IPS-NIHi7 (cell line): ENCODE data around the gene GYPE.
"Not testable (repeated sequence)": the region's sequence is repeated elsewhere in the genome, so short reads cannot be mapped to it uniquely, and the experiment has no call there.

Experiments used
- DNase-seq: peaks from one replicate; pipeline ENCODE4 v3.0.0; 2012; ENCODE audit warnings: mixed read lengths; ENCODE audit errors: extremely low spot score

GYPE gene

DNA sequence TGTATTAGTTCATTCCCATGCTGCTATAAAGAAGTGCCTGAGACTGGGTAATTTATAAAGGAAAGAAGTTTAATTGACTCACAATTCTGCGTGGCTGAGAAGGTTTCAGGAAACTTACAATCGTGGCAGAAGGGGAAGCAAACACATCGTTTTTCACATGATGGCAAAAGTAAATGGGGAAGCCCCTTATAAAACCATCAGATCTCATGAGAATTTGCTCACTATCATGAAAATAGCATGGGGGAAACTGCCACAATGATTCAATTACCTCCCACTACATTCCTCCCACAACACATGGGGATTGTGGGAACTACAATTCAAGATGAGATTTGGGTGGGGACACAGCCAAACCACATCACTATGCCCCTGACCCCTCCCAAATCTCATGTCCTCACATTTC, 35.4 kb downstream of the GYPE start:
- DNase-seq: not testable (repeated sequence)

DNA sequence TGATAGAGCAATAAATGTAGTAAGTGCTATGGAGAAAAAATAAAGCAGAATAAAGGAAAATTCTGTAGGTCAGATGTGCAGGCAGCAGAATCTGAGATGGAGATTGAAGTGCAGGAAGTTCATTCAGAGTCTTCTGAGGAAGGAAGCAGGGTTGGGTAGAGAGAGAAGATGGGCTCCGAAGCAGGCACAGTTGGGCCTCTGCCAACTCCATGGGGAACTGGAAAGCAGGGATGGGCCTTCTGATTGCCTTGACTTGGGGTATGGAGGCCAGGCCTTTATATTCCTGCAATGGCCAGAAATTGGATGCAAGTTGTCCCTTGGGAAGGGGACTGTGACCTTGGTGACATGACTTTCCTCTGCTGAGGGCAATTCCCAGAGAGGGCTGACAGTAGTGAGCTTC, 42.6 kb downstream of the GYPE start:
- not testable (repeated sequence) for DNase-seq

DNA sequence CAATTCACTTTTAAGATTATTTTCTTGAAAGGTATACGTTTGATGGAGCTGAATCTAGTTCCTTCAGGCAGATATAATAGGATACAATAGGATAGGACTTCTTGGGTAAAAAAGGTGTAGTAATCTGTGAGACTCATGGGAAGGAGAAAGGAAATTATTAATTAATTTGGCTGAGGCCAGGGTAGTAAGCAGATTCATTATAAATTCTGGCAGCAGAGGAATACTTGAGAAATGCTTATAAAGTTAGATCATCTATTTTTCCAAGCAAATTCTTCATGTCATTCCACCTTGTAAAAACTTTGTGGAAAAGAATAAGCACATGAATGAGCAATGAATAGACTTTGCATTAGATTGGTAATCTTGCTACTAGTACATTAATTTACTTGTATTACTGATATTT, 46.9 kb downstream of the GYPE start:
- DNase-seq: no peak

DNA sequence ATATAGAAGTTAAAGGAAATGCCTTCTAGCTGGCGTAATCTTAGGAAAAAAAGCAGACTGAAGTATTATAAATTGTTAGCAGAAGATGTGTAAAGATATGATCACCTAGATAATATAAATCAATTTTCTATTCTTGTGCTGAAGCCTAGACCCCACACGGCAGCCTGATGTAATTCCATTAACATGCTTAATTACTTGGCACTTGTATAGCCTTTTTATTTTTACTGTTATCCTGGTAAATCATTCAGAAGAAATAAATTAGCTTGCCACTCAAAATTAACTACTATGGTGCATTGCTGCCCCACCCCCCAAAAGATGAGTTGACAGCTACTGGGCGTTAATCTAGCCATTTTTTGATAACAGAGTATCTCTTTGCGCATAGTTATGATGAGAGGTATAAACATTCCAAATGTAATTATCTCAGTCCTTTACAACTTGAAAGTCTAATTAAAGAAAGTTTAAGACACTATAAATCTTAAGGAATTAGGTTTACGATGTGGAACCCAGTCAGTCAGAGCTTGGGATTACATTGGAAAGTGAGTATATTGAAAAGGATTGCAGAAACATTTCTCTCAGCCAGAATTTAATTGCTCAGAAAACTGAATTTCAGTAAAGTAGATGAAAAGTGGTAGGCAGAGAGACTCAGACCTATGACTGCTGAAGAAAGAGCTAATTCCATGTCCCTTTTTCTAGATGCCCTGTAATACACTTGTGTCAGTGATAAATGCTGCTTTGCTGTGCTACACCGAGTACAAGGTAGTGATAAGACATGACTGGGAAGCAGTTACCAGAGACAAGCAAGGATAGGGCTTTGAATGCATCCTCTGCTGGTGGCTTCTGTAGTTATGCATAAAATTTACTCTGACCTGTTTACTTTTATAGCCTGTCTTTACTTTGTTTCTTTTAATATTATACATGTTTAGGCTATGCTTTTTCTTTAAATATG, 47.7 kb downstream of the GYPE start:
- DNase-seq: not testable (repeated sequence)

DNA sequence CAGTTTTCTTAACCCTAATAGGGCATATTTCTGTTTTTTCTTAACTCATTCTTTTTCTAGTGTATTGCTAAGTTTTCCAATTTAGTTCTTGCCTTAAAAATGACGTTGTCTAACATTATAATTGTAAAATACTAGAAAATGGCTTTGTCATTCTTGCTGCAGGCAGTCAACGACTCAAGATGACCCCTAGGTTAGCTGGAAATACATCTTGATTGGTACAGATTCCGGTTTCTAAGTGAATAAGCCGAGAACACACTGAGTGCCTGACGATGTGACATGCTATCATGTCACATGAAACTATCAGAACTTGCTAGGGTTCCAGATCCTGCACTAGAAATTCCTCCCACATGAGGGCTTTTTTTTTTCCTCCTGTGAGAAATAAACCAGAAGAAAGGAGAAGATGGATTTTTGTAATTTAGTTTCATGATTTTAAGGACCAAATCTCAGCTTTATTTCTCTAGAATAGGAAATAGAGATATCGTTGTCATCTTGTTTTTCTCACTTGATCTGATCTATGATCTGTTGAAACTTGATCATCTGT, 49.3 kb downstream of the GYPE start:
- DNase-seq: not testable (repeated sequence)

DNA sequence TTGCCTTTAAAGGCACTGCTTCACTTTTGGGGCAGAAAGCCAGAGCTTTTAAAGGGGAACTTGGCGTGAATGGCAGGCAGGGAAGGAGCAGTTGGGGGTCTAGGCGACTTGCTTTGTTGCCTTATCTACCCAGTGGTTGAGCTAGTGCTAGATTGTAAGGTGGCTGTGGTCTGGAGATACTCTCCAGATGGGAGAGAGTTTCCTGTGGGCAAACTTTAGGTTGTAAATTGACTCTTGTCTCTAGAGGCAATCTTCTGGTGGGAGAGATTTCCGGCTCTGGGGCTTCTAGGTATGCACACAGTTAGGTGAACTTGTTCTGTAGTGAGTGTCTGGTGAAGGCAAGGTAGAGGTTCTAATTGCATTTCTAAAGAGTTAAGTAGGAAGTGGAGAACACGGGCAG, 50.7 kb downstream of the GYPE start:
- DNase-seq: not testable (repeated sequence)

DNA sequence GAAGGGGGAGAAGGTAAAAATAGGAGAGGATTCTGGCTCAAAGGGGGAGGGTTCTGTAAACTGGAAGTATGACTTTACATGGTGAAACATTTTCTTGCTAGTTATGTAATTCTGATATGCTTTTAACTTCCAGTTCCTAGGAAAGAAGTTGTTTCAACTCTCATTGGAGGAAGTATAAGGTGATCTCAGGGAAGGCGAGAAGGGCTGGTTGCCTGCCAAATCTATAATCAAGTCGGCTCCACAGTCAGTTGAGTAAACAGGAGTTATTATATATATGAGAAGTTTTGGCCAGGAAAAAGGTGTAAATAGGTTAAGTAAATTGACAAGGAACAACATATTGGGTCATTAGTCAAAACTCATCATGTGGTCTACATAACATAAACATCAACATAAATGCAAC, 56.1 kb downstream of the GYPE start:
- not testable (repeated sequence) for DNase-seq

DNA sequence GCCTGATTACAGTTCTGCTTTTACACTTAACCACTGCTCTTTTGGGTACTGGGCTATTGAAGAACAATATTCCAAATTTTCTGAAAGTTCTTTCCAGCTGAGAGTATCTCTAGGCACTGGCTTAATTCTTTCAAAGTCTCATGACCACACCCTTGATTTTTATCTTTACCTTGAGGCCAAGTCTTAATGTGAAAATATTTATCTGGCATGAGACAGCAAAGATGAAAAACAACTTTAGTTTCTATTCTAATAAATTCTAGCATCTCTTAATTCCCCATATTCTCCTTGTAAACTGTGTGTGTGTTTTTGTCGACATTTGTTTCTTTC, 61.9 kb downstream of the GYPE start:
- DNase-seq: not testable (repeated sequence)

DNA sequence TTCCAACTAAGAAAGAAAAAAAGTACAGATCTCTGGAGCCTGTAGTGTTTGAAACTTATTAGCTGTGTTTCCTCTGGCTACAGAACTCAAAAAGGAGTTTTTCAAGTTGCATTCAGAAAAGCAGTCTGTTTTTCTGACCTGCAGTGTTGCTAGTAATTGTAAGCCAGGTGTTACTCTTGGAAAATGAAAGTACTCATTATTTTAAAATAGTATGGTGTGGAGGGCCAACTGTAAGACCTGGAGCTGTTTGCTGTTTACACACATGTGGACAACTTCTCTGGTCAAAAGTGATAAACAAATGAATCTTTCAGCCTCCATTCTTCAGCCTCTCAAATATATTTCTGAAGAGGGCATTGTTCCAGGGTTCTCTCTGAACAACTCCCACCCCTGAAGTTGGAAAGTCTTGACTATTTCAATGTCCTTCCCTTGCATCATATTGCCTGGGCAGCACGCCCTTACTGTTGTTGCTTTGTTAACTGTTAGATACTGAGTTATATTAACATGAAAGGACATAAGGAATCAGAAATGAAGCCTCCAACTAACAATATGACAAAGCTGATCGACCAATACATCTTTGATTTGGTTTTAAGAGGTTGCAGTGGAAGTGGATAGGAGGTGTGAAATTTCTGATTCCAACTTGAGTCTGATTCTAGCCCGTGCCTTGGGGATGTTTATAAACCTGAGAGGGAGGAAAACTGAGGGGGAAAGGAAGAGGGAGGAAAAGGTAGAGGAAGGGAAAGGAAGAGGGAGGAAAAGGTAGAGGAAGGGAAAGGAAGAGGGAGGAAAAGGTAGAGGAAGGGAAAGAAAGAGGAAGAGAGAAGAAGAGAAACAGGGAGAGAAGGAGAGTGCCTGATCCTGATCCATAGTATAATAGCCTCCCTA, 62.5 kb downstream of the GYPE start:
- not testable (repeated sequence) for DNase-seq

DNA sequence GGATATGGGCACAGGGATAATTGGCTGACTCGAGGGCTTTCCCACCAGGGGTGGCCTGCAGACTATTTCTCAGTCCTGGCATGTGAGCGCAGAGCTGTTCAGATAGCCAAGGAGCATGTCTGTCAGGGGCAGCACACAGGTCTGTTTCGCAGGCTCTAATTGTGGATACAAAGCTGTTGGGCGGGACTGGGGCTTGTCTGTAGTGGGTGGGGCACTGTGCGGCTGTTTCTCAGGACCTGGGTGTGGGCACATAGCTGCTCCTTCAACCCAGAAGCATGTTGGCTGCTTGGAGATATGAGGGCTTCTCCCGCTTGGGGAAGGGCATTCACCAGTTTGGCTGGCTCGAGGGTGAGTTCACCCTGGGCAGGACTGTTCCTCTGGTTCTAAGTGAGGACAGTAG, 65.9 kb downstream of the GYPE start:
- DNase-seq: not testable (repeated sequence)

DNA sequence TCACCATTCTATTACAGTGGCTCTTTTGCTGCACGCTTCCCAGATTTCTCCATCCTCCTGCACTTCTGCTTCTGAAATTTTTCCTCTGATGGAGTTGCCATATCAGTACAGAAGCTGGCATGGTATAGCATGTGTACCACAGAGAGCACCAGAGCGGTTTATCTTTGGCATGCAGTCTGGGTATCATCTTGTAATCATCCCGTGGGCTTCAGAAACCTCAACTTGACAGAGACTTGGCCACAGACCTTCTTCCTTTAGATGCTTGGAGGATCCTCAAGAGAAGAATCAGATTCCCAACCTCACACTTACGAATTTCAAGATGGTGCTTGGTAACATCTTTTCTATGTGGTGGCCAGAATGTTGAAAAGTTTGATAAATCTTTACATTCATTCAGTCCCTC, 71.2 kb downstream of the GYPE start:
- DNase-seq: not testable (repeated sequence)

DNA sequence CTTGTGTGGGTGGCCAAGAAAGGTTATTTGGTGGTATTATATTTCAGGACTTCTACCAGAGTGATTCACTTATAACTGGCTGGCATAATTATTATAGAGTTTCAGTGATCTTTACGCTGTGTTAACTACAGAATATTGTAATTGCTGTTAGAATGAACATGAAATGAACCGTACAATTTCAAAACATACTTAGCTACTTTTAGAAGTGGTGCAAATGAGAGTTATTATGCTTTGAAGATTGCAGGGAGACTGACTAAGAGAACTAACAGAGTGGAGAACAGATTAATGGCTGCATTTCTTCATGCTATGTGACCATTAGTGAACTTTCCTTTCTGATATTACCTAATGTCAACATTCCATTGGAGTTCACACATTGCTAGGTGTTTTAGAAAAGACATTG, 71.7 kb downstream of the GYPE start:
- not testable (repeated sequence) for DNase-seq

DNA sequence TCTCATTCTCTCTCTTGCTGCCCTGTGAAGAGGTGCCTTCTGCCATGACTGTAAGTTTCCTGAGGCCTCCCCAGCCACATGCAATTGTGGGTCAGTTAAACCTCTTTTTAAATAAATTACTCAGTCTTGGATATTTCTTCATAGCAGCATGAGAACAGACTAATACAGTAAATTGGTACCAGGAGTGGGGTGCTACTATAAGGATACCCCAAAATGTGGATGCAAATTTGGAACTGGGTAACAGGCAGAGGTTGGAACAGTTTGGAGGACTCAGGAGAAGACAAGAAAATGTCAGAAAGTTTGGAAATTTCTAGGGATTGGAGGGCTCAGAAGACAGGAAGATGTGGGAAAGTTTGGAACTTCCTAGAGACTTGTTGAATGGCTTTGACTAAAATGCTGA, 74.8 kb downstream of the GYPE start:
- DNase-seq: not testable (repeated sequence)

DNA sequence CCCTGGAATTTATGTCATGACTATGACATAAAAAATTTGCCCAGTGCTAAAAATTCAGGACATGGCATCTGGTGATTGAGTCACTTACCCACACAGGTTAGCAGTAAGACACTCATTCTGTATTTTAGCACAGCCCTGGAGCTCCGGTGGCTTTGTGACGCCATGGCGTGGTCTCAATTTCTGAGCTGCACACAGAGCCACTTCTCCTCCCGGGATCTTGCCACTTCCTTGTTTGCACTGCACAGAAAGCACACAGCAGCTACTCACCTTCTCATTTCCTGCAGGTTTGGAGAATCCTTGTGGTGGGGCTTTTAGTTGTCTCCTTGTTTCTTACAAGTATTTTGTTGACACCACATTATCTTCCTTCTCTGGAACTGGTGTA, 76.1 kb downstream of the GYPE start:
- not testable (repeated sequence) for DNase-seq
